HepG2 (cell line): ENCODE data around the gene EVA1C. TPM values are rescaled to one million over a fixed set of nuclear protein-coding genes. Genes with fewer than 3 reads are reported as not detected.
A peak's percentile ranks its signal among the peaks of the same experiment; 100 is the strongest.
"Not testable (repeated sequence)": the region's sequence is repeated elsewhere in the genome, so short reads cannot be mapped to it uniquely, and the experiment has no call there.

ENCODE experiments used
- ATAC-seq: fragments of 200-7000 bp; cut with Tn5 transposase; 3 replicates; pipeline ENCODE4 v1.9.1; 2020; ENCODE audit warnings: mild to moderate bottlenecking, moderate library complexity
- BruUV-seq: library from RNA; stranded (reverse); fragments of 400-500 nt; replicated peaks from 2 replicates; lab custom pipeline; 2021; lab: Mats Ljungman, UMichigan
- CTCF ChIA-PET: fragments of 300-600 bp; formaldehyde crosslinking; extraction: SDS; loops from one replicate; lab custom pipeline; 2021; ENCODE audit warnings: low total read pairs, inconsistent platforms, low intra/inter-chr PET ratio; lab: Yijun Ruan, JAX
- POLR2A ChIA-PET: fragments of 350-600 bp; sonication (Branson Sonifier 250); formaldehyde crosslinking; loops from one replicate; lab custom pipeline; 2020; ENCODE audit warnings: antibody characterized with exemption, inconsistent platforms; lab: Yijun Ruan, JAX
- DNase-seq: peaks from one replicate; pipeline ENCODE4 v3.0.0-alpha.2; 2015; ENCODE audit warnings: low spot score
- FAIRE-seq: peaks from 3 replicates; lab custom pipeline; 2011; peaks lifted over from hg19 to GRCh38; lab: Jason Lieb, UNC
- H2AFZ ChIP-seq: one replicate; pipeline ENCODE4 v1.6.1; 2011; ENCODE audit warnings: low read length, inconsistent platforms
- H3K27ac ChIP-seq: fragments of 300-600 bp; 3 replicates; pipeline ENCODE4 v1.8.0; 2011; ENCODE audit warnings: mixed run types, mild to moderate bottlenecking, mixed read lengths, low read length, inconsistent platforms; ENCODE audit not compliant: insufficient read depth; ENCODE audit errors: extremely low read length
- H3K27me3 ChIP-seq, 2 experiments: fragments of 200-600 bp in 1 of 2; 2 replicates in 1 of 2; 3 replicates in 1 of 2; pipeline versions ENCODE4 v1.6.0 to v1.8.0; 2011; ENCODE audit warnings: low read length in 2 of 2, mild to moderate bottlenecking in 2 of 2, moderate library complexity in 2 of 2, inconsistent platforms in 1 of 2; ENCODE audit not compliant: insufficient read depth in 2 of 2, control insufficient read depth in 1 of 2
- H3K36me3 ChIP-seq, 2 experiments: fragments of 200-600 bp in 1 of 2; replicated peaks in 1 of 2; 2 replicates in 1 of 2; 3 replicates in 1 of 2; pipeline versions ENCODE4 v1.5.1 to v1.8.0; 2011; ENCODE audit warnings: low read length in 2 of 2, inconsistent platforms in 1 of 2; ENCODE audit not compliant: insufficient read depth in 2 of 2, control insufficient read depth in 1 of 2
- H3K4me1 ChIP-seq: 2 replicates; pipeline ENCODE4 v1.5.1; 2012; ENCODE audit warnings: low read length, inconsistent platforms; ENCODE audit not compliant: insufficient read depth
- H3K4me2 ChIP-seq: 2 replicates; pipeline ENCODE4 v1.6.0; 2011; ENCODE audit warnings: low read depth, low read length, inconsistent platforms
- H3K4me3 ChIP-seq, 3 experiments: fragments of 200-600 bp in 1 of 3; sonication (generic), shearing (Covaris generic) in 1 of 3; replicated peaks in 1 of 3; 2 replicates each; pipeline ENCODE4 v1.5.1; 2011 to 2016; ENCODE audit warnings: low read length in 3 of 3, inconsistent platforms in 2 of 3, low read depth in 2 of 3, mild to moderate bottlenecking in 2 of 3, control low read depth in 1 of 3, mixed read lengths in 1 of 3; ENCODE audit not compliant: insufficient read depth in 1 of 3
- H3K79me2 ChIP-seq: one replicate; pipeline ENCODE4 v1.6.1; 2011; ENCODE audit warnings: low read length, inconsistent platforms; ENCODE audit not compliant: insufficient read depth
- H3K9ac ChIP-seq: 2 replicates; pipeline ENCODE4 v1.6.0; 2011; ENCODE audit warnings: mild to moderate bottlenecking, low read depth, low read length, inconsistent platforms; ENCODE audit not compliant: insufficient read depth
- H3K9me3 ChIP-seq: 2 replicates; pipeline ENCODE4 v1.5.1; 2012; ENCODE audit warnings: mild to moderate bottlenecking, low read length
- H4K20me1 ChIP-seq: 2 replicates; pipeline ENCODE4 v1.6.0; 2011; ENCODE audit warnings: inconsistent platforms, mild to moderate bottlenecking, low read length, moderate library complexity; ENCODE audit not compliant: insufficient read depth
- REST ChIP-seq, 2 experiments: IDR thresholded peaks; 2 replicates each; pipeline ENCODE4 v1.6.1; 2011 to 2012; ENCODE audit warnings: low read length in 2 of 2, borderline replicate concordance in 1 of 2, low read depth in 1 of 2, mild to moderate bottlenecking in 1 of 2, moderate library complexity in 1 of 2
- WGBS: methylation state at CpG from one replicate; pipeline ENCODE4 v1.1.6; 2017; ENCODE audit warnings: low lambda C conversion rate; 5-methylcytosine and 5-hydroxymethylcytosine counted together
- in situ Hi-C: cut with HindIII; loops from 2 replicates; pipeline ENCODE4 v1.10.0; 2017; ENCODE audit warnings: low pct_unique_long_range_greater_than_20kb; ENCODE audit not compliant: extremely low pct_ligation_motif_present
- intact Hi-C: fragments of 100-400 bp; cut with micrococcal nuclease; formaldehyde crosslinking; loops from one replicate; pipeline ENCODE4 v1.10.0; 2022; ENCODE audit not compliant: unreplicated experiment
- polyA plus RNA-seq, 8 experiments: library from polyadenylated mRNA; depleted of rRNA in 3 of 8; stranded (reverse) in 7 of 8; unstranded in 1 of 8; fragments of >200 nt; fragmentation: Illumina TruSeq in 4 of 8; extraction: Trizol in 4 of 8; gene quantifications; 2 replicates each; pipeline versions ENCODE4 v1.2.1 to v1.2.3, GENCODE V29; 2011 to 2016; ENCODE audit warnings: low read depth in 4 of 8, missing spikeins in 1 of 8, mixed read lengths in 1 of 8; ENCODE audit not compliant: insufficient read depth in 1 of 8
- total RNA-seq, 5 experiments: library from RNA; depleted of rRNA; stranded (reverse); fragments of >200 nt; fragmentation: Illumina TruSeq; extraction: Trizol; gene quantifications; 2 replicates each; pipeline ENCODE4 v1.2.3, GENCODE V29; 2016; ENCODE audit warnings: low read depth in 1 of 5

Gene EVA1C
- total and polyA plus RNA-seq, 2 of the 13 experiments (the other 11 are each of a cell fraction or from before 2014, with no cell fraction given): 0.29 to 0.34 TPM

- H3K27me3 ChIP-seq, FAIRE-seq, DNase-seq, POLR2A ChIA-PET, H3K4me3 ChIP-seq, H3K79me2 ChIP-seq, H3K4me2 ChIP-seq, H3K27ac ChIP-seq, in situ Hi-C loops, H3K9ac ChIP-seq, ATAC-seq, H3K9me3 ChIP-seq, H3K36me3 ChIP-seq, BruUV-seq, intact Hi-C loops, H4K20me1 ChIP-seq, CTCF ChIA-PET, H2AFZ ChIP-seq, H3K4me1 ChIP-seq: not testable (repeated sequence)
- WGBS: 88% methylated on average over 7 of the region's 7 CpGs
Observed at GRCh38 chr21:32503641-32504040, 91.1 kb downstream of the EVA1C start.

GRCh38 chr21:32505767-32506166 lies 93.3 kb downstream of the EVA1C start:
- WGBS: 70% methylated on average over 3 of the region's 3 CpGs
- BruUV-seq, H3K9me3 ChIP-seq, H3K4me2 ChIP-seq, H3K79me2 ChIP-seq, H3K4me1 ChIP-seq, FAIRE-seq, POLR2A ChIA-PET, CTCF ChIA-PET, H4K20me1 ChIP-seq, intact Hi-C loops, H3K9ac ChIP-seq, H3K27me3 ChIP-seq, H3K36me3 ChIP-seq, H2AFZ ChIP-seq, H3K4me3 ChIP-seq, in situ Hi-C loops, DNase-seq, H3K27ac ChIP-seq, ATAC-seq: not testable (repeated sequence)
- TF ChIP-seq REST (IDR thresholded peaks at IDR 0.05; ENCODE audit: borderline replicate concordance in 1 of 2, low read depth in 1 of 2, low read length in 2 of 2): peak; percentile 28 to 83

- intact Hi-C loops, H3K79me2 ChIP-seq, H3K4me1 ChIP-seq, H3K9ac ChIP-seq, H3K36me3 ChIP-seq, H3K27ac ChIP-seq, H3K4me3 ChIP-seq, ATAC-seq, H3K9me3 ChIP-seq, H4K20me1 ChIP-seq, H3K27me3 ChIP-seq, H2AFZ ChIP-seq, H3K4me2 ChIP-seq, DNase-seq, POLR2A ChIA-PET, in situ Hi-C loops, FAIRE-seq, CTCF ChIA-PET, BruUV-seq: not testable (repeated sequence)
- WGBS: 76% methylated on average over 3 of the region's 7 CpGs
Observed at GRCh38 chr21:32506411-32506965, 94.0 kb downstream of the EVA1C start.
